Erythroblast (primary cell): Measurements from ENCODE around the gene TMEM198.

Source experiments
- GATA1 ChIP-seq: IDR thresholded peaks from 2 replicates; pipeline ENCODE4 v1.6.1; 2011; ENCODE audit warnings: low read depth, mild to moderate bottlenecking, control low read depth, low read length, moderate library complexity
- POLR2A ChIP-seq: IDR thresholded peaks from 2 replicates; pipeline ENCODE4 v1.6.1; 2011; ENCODE audit warnings: mild to moderate bottlenecking, low read length

DNA sequence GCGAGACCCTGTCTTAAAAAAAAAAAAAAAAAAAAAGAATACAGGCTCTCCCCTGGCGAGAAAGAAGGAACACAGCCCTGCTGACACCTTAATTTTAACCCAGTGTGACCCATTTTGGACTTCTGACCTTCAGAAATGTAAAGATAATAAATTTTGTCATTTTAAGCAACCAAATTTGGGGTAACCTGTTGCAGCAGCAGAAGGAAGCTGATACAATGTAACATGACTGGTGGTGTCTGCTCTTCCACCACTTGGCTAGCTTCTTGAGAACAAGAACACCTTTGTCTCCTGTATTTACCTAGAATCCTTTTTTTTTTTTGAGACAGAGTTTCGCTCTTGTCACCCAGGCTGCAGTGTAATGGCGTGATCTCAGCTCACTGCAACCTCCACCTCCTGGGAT is 47.3 kb downstream of the TMEM198 start:
- TF ChIP-seq POLR2A (no peak), GATA1 (no peak)
